ENCODE data around the gene ELK4.
A peak's percentile ranks its signal among the peaks of the same experiment; 100 is the strongest.
"Not testable (repeated sequence)": the region's sequence is repeated elsewhere in the genome, so short reads cannot be mapped to it uniquely, and the experiment has no call there.

Gene ELK4

GRCh38 chr1:205650241-205650640 lies 18.4 kb upstream of the ELK4 start:
- Mint-ChIP-seq H3K4me3 (no peak overlapping the region), H3K27me3 (no peaks in the 10 kb centered on the region), H3K36me3 (no peaks in the 10 kb centered on the region), H3K4me1 (no peaks in the 10 kb centered on the region), H3K27ac (no peak overlapping the region), H3K9me3 (no peaks in the 10 kb centered on the region)
- no peak for ATAC-seq

- H3K4me1 Mint-ChIP-seq = no peaks in the 10 kb centered on the region
- no peaks in the 10 kb centered on the region for H3K36me3 Mint-ChIP-seq
- no peak overlapping the region for H3K4me3 Mint-ChIP-seq
- H3K27ac Mint-ChIP-seq = no peak overlapping the region
- no peak for ATAC-seq
- no peaks in the 10 kb centered on the region for H3K9me3 Mint-ChIP-seq
- no peaks in the 10 kb centered on the region for H3K27me3 Mint-ChIP-seq
Observed at GRCh38 chr1:205645519-205645918, 13.7 kb upstream of the ELK4 start.

GRCh38 chr1:205642679-205643307 lies 11.0 kb upstream of the ELK4 start:
- ATAC-seq = no peak
- no peak overlapping the region for H3K27ac Mint-ChIP-seq

GRCh38 chr1:205639567-205639966 lies 7.8 kb upstream of the ELK4 start:
- no peak overlapping the region for H3K27ac Mint-ChIP-seq
- no peak for ATAC-seq
- H3K27me3 Mint-ChIP-seq = no peaks in the 10 kb centered on the region
- H3K9me3 Mint-ChIP-seq = no peaks in the 10 kb centered on the region
- no peaks in the 10 kb centered on the region for H3K4me1 Mint-ChIP-seq
- H3K4me3 Mint-ChIP-seq = no peak overlapping the region
- H3K36me3 Mint-ChIP-seq = no peaks in the 10 kb centered on the region

More at GRCh38 chr1:205642679-205643307, 11.0 kb upstream of the ELK4 start:
- Mint-ChIP-seq H3K36me3 (no peaks in the 10 kb centered on the region), H3K9me3 (no peaks in the 10 kb centered on the region), H3K27me3 (no peaks in the 10 kb centered on the region), H3K4me1 (no peaks in the 10 kb centered on the region), H3K4me3 (no peak overlapping the region)

GRCh38 chr1:205637854-205638468 lies 6.2 kb upstream of the ELK4 start:
- no peak for ATAC-seq
- Mint-ChIP-seq H3K4me1 (no peaks in the 10 kb centered on the region), H3K27ac (peak overlapping the region; percentile 43), H3K4me3 (no peak overlapping the region), H3K36me3 (no peaks in the 10 kb centered on the region), H3K9me3 (no peaks in the 10 kb centered on the region), H3K27me3 (no peaks in the 10 kb centered on the region)

- H3K4me1 Mint-ChIP-seq = no peaks in the 10 kb centered on the region
- H3K27ac Mint-ChIP-seq = no peak overlapping the region
- no peaks in the 10 kb centered on the region for H3K9me3 Mint-ChIP-seq
- no peaks in the 10 kb centered on the region for H3K36me3 Mint-ChIP-seq
- no peaks in the 10 kb centered on the region for H3K27me3 Mint-ChIP-seq
- H3K4me3 Mint-ChIP-seq = no peak overlapping the region
- ATAC-seq = no peak
Observed at GRCh38 chr1:205636732-205637131, 4.9 kb upstream of the ELK4 start.

GRCh38 chr1:205636138-205636530 lies 4.3 kb upstream of the ELK4 start:
- not testable (repeated sequence) for H3K36me3 Mint-ChIP-seq, H3K4me3 Mint-ChIP-seq, H3K27ac Mint-ChIP-seq, H3K27me3 Mint-ChIP-seq, ATAC-seq, H3K9me3 Mint-ChIP-seq, H3K4me1 Mint-ChIP-seq

GRCh38 chr1:205633421-205633976 lies 1.7 kb upstream of the ELK4 start:
- H3K4me1 Mint-ChIP-seq = peaks cover 25% of the 10 kb centered on the region
- no peak overlapping the region for H3K4me3 Mint-ChIP-seq
- H3K36me3 Mint-ChIP-seq = no peaks in the 10 kb centered on the region
- H3K27me3 Mint-ChIP-seq = no peaks in the 10 kb centered on the region
- no peaks in the 10 kb centered on the region for H3K9me3 Mint-ChIP-seq
- no peak for ATAC-seq
- no peak overlapping the region for H3K27ac Mint-ChIP-seq

- ATAC-seq = no peak
- H3K4me3 Mint-ChIP-seq = peak overlapping the region; percentile 81
- H3K27me3 Mint-ChIP-seq = no peaks in the 10 kb centered on the region
- H3K36me3 Mint-ChIP-seq = no peaks in the 10 kb centered on the region
- peak overlapping the region; percentile 91 for H3K27ac Mint-ChIP-seq
- no peaks in the 10 kb centered on the region for H3K9me3 Mint-ChIP-seq
- peaks cover 29% of the 10 kb centered on the region for H3K4me1 Mint-ChIP-seq
Observed at GRCh38 chr1:205632669-205633169, 908 bp upstream of the ELK4 start.

GRCh38 chr1:205631010-205631767 lies 622 bp downstream of the ELK4 start:
- Mint-ChIP-seq H3K9me3 (no peaks in the 10 kb centered on the region), H3K27ac (peak overlapping the region; percentile 91), H3K4me3 (peak overlapping the region; percentile 86), H3K27me3 (no peaks in the 10 kb centered on the region), H3K36me3 (peaks cover 9% of the 10 kb centered on the region), H3K4me1 (peaks cover 44% of the 10 kb centered on the region)
- ATAC-seq = peak; percentile 84

GRCh38 chr1:205630651-205631009 lies 1.2 kb downstream of the ELK4 start:
- Mint-ChIP-seq H3K4me3 (peak overlapping the region; percentile 86), H3K27ac (peak overlapping the region; percentile 91), H3K9me3 (no peaks in the 10 kb centered on the region), H3K27me3 (no peaks in the 10 kb centered on the region), H3K4me1 (peaks cover 50% of the 10 kb centered on the region), H3K36me3 (peaks cover 13% of the 10 kb centered on the region)
- ATAC-seq = no peak

GRCh38 chr1:205630241-205630640 lies 1.6 kb downstream of the ELK4 start:
- Mint-ChIP-seq H3K27ac (peak overlapping the region; percentile 91), H3K4me1 (peaks cover 54% of the 10 kb centered on the region), H3K36me3 (peaks cover 13% of the 10 kb centered on the region), H3K4me3 (peak overlapping the region; percentile 86), H3K27me3 (no peaks in the 10 kb centered on the region), H3K9me3 (no peaks in the 10 kb centered on the region)
- no peak for ATAC-seq

GRCh38 chr1:205629751-205630150 lies 2.1 kb downstream of the ELK4 start:
- Mint-ChIP-seq H3K27ac (peak overlapping the region; percentile 91), H3K9me3 (no peaks in the 10 kb centered on the region), H3K4me1 (peaks cover 58% of the 10 kb centered on the region), H3K4me3 (peak overlapping the region; percentile 86), H3K36me3 (peaks cover 13% of the 10 kb centered on the region), H3K27me3 (no peaks in the 10 kb centered on the region)
- ATAC-seq = no peak

GRCh38 chr1:205627956-205628355 lies 3.9 kb downstream of the ELK4 start:
- Mint-ChIP-seq H3K4me1 (peaks cover 59% of the 10 kb centered on the region), H3K27ac (peak overlapping the region; percentile 91), H3K4me3 (no peak overlapping the region), H3K27me3 (no peaks in the 10 kb centered on the region), H3K36me3 (peaks cover 18% of the 10 kb centered on the region), H3K9me3 (no peaks in the 10 kb centered on the region)
- ATAC-seq = no peak

GRCh38 chr1:205626216-205626615 lies 5.6 kb downstream of the ELK4 start:
- Mint-ChIP-seq H3K4me1 (peaks cover 58% of the 10 kb centered on the region), H3K27me3 (no peaks in the 10 kb centered on the region), H3K9me3 (no peaks in the 10 kb centered on the region), H3K4me3 (peak overlapping the region; percentile 59), H3K27ac (peak overlapping the region; percentile 81), H3K36me3 (peaks cover 23% of the 10 kb centered on the region)
- ATAC-seq = no peak
